K562 treated with DMSO at 1 percent for 12 hours (cell line): Measurements from ENCODE around the gene TENM4. TPM values are rescaled to one million over a fixed set of nuclear protein-coding genes. Genes with fewer than 3 reads are reported as not detected.

Source experiments
- total RNA-seq: library from RNA; unstranded; fragments of 300-600 nt; gene quantifications from 2 replicates; pipeline ENCODE4 v1.2.3, GENCODE V29; 2022; ENCODE audit not compliant: insufficient read depth

Gene TENM4
- not detected in 2 replicates for total RNA-seq

GRCh38 chr11:79440571-79441460 lies at the start of gene TENM4:
Gene TENM4 (minus strand): TSS chr11:79441030. CDS start chr11:79069944, 371,086 bp downstream.

